ENCODE measurements around the gene ARHGEF17.

Gene ARHGEF17

DNA sequence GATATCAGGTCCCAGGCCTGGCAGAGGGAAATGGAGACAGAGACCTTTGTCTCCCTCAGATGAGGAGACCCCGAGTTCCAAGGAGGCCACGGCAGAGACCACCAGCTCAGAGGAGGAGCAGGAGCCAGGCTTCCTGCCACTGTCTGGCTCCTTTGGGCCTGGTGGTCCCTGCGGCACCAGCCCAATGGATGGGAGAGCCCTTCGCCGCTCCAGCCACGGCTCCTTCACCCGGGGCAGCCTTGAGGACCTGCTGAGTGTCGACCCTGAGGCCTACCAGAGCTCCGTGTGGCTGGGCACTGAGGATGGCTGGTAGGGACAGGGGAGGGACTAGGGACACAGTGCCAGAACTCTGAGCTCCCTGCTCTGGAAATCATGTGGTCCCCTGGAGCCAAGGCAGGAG, 55.1 kb downstream of the ARHGEF17 start:
- TF ChIP-seq, protein P1, sequence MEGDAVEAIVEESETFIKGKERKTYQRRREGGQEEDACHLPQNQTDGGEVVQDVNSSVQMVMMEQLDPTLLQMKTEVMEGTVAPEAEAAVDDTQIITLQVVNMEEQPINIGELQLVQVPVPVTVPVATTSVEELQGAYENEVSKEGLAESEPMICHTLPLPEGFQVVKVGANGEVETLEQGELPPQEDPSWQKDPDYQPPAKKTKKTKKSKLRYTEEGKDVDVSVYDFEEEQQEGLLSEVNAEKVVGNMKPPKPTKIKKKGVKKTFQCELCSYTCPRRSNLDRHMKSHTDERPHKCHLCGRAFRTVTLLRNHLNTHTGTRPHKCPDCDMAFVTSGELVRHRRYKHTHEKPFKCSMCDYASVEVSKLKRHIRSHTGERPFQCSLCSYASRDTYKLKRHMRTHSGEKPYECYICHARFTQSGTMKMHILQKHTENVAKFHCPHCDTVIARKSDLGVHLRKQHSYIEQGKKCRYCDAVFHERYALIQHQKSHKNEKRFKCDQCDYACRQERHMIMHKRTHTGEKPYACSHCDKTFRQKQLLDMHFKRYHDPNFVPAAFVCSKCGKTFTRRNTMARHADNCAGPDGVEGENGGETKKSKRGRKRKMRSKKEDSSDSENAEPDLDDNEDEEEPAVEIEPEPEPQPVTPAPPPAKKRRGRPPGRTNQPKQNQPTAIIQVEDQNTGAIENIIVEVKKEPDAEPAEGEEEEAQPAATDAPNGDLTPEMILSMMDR (IDR thresholded peaks at IDR 0.05; ENCODE audit: low read depth, low read length, missing control alignments), result no peak
- no peak overlapping the region for H3K4me3 ChIP-seq (ENCODE audit: low read depth, low read length)
- DNase-seq (ENCODE audit: low read depth), result no peak

DNA sequence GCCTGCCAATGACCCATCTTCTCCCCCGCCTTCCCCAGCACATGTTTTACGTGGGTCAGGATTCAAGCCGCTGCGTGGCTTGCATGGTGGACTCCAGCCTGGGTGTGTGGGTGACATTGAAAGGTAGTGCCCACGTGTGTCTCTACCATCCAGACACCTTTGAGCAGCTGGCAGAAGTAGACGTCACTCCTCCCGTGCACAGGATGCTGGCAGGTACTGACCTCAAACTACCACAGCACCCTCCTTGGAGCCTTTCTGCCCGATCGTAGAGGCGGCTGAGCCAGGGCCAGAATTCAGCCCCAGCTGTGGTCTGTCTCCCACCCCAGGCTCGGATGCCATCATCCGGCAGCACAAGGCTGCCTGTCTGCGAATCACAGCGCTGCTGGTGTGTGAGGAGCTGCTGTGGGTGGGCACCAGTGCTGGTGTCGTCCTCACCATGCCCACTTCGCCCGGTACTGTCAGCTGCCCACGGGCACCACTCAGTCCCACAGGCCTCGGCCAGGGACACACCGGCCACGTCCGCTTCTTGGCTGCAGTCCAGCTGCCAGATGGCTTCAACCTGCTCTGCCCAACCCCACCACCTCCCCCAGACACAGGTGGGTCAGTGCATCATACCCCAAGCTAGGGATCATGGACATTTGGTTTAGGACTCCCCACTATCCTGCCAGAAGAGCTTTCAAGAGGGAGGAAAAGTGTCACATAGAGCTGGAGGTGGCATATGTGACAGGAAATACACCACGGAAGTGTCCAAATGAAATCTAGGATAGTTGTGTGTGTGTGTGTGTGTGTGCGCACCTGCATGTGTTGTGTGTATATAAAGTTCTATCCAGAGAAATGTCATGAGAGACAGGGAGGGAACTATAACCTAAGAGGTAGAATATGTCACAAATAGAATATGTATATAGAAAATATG, 57.5 kb downstream of the ARHGEF17 start:
- TF ChIP-seq, protein P1 (IDR thresholded peaks at IDR 0.05; ENCODE audit: low read depth, low read length, missing control alignments), result no peak
- H3K4me3 ChIP-seq (ENCODE audit: low read depth, low read length), result no peak overlapping the region
- no peak for DNase-seq (ENCODE audit: low read depth)

DNA sequence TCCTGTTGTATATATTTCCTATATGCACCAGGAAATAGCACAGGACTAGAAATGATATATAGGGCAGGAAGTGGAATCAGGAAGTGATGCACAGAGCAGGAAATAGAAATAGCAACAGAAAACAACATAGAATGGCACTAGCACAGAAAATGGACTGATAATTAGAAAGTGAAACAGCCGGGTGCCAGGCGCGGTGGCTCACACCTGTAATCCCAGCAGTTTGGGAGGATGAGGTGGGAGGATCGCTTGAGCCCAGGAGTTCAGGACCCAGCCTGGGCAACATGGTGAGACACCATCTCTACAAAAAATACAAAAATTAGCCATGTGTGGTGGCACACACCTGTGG, 58.2 kb downstream of the ARHGEF17 start:
- H3K4me3 ChIP-seq (ENCODE audit: low read depth, low read length), result no peak overlapping the region
- TF ChIP-seq, protein P1 (IDR thresholded peaks at IDR 0.05; ENCODE audit: low read depth, low read length, missing control alignments), result no peak

DNA sequence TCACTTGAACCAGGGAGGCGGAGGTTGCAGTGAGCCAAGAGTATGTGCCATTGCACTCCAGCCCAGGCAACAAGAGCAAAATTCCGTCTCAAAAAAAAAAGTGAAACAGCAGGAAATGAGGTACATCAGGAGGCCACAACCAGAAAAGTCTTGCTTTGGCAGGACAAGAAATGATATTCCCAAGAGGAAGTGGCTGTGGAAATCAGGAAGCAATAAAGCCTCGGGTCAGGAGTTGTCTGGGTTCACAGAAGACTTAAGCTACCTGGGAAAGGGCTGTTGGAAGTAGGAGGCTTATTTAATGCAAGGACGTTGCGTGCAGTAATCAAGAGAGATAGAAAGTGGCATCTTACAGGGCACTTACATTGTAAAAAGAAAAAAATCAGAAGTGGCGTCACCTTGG, 58.9 kb downstream of the ARHGEF17 start:
- TF ChIP-seq, protein P1 (IDR thresholded peaks at IDR 0.05; ENCODE audit: low read depth, low read length, missing control alignments), result no peak
- DNase-seq (ENCODE audit: low read depth), result no peak
- no peak overlapping the region for H3K4me3 ChIP-seq (ENCODE audit: low read depth, low read length)

More for the DNA sequence above, 58.2 kb downstream of the ARHGEF17 start:
- no peak for DNase-seq (ENCODE audit: low read depth)

DNA sequence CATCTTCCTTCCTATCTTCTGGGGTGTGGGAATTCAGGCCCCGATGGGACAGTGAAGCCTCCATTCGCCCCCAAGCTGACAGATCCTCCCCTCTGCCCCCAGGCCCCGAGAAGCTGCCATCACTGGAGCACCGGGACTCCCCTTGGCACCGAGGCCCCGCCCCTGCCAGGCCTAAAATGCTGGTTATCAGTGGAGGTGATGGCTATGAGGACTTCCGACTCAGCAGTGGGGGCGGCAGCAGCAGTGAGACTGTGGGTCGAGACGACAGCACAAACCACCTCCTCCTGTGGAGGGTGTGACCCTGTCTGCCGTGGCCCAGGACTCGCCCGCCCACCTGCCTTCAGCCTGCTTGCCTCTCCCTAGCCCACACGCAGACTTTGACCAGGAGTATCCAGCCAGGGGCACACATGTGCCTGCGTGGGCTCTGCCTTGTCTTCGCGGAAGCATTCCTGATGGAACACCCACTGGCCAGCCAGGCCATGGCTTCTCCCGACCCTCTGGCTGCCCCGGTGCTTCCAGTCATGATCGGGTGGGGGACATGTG, 59.5 kb downstream of the ARHGEF17 start:
- no peak for DNase-seq (ENCODE audit: low read depth)
- H3K4me3 ChIP-seq (ENCODE audit: low read depth, low read length), result no peak overlapping the region
- TF ChIP-seq, protein P1 (IDR thresholded peaks at IDR 0.05; ENCODE audit: low read depth, low read length, missing control alignments), result no peak

DNA sequence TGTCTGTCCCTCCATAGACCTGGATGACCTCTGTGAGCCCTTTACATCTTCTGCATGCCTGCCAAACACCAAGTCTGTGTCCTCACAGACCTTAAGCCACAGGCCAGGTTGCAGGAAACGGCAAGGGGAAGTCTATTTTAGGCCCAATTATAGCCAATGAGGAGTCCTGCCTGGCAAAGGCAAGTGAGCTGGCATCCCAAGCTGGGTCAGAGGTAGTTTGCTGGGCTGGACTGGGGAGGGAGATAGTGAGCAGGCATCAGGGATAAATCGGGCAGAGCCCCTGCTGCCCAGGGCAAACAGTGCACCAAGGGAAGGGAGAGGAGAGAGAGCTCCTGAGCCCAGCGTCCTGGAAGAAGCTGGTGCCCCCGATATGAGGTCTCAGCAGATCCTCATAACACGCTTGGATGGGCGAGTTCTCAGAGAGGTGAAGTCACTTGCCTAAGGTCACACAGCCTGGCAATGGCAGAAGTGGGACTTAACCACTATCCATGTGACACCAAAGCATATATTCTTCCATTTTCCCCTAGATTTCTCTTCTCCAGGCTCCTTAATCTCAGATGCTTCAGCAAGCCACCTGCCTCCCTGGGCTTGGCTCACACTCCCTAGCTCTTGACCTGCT, 64.4 kb downstream of the ARHGEF17 start:
- TF ChIP-seq, protein P1 (IDR thresholded peaks at IDR 0.05; ENCODE audit: low read depth, low read length, missing control alignments), result no peak
- DNase-seq (ENCODE audit: low read depth), result no peak
- H3K4me3 ChIP-seq (ENCODE audit: low read depth, low read length), result no peak overlapping the region

Measured in GM12864 (cell line).